ENCODE data around the gene ETV3L. TPM values are rescaled to one million over a fixed set of nuclear protein-coding genes. Genes with fewer than 3 reads are reported as not detected.

ETV3L gene
- total and polyA plus RNA-seq, 3 donors from 2014 or later = 0.16 TPM; not detected in 2

DNA sequence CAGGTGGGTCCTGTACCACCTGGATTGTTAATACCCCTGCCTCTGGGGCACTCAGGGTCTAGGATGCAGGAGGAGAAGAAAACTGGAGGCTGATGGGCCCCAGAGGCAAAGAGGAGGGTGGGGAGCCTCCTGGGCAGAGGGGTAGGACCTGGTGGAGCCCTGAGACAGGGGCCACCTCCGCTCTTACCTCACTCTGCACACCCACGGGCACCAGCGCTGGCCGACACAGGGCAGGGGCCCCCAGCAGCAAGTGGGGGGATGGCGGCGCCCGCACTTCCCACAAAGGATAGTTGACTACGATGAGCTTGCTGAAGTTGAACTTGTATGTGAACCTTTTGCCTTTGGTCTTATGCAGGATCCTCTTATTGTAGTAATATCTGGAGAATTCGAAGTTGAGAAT is 1.1 kb downstream of the ETV3L start:
- TF ChIP-seq POLR2A (IDR thresholded peaks at IDR 0.05) = no peak
- no peak for DNase-seq
- no peak overlapping the region for H3K27ac ChIP-seq
- H3K27me3 ChIP-seq = no peaks in the 10 kb centered on the region
- intact Hi-C loops (cut with DNase I; ENCODE audit: low total_unique reads) = no loop called here
- H3K36me3 ChIP-seq (ENCODE audit: low read depth, missing control alignments) = no peaks in the 10 kb centered on the region
- H3K4me3 ChIP-seq = no peak overlapping the region
- H3K9me3 ChIP-seq = no peaks in the 10 kb centered on the region
- H3K4me1 ChIP-seq = no peaks in the 10 kb centered on the region
- 95 to 100% methylated on average over 1 to 9 of the region's 9 CpGs for WGBS, 2 donors

GRCh38 chr1:157097692-157098091 is 1.9 kb downstream of the ETV3L start:
- DNase-seq = no peak
- no peaks in the 10 kb centered on the region for H3K36me3 ChIP-seq (ENCODE audit: low read depth, missing control alignments)

DNA sequence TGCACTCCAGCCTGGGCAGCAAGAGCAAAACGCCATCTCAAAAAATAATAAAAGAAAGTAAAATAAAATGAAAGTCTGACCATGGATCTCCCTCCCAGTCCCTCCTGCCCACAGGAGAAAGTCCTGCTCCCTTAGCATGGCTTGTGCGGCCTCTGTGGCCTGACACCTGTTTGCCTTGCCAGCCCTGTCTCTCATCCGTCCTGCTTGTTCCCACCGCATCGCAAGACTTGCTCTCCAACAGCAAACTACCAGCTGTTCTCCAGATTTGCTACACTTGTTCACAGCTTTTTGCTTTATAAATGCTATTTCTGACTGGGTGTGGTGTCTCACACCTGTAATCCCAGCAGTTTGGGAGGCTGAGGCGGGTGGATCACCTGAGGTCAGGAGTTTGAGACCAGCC is 2.7 kb downstream of the ETV3L start:
- no peak for DNase-seq
- Histone ChIP-seq H3K9me3 (no peaks in the 10 kb centered on the region), H3K36me3 (ENCODE audit: low read depth, missing control alignments) (no peaks in the 10 kb centered on the region), H3K27ac (no peak overlapping the region), H3K27me3 (no peaks in the 10 kb centered on the region), H3K4me3 (no peak overlapping the region), H3K4me1 (no peaks in the 10 kb centered on the region)
- WGBS, 2 donors = 80 to 81% methylated on average over 6 of the region's 6 CpGs
- intact Hi-C loops (cut with DNase I; ENCODE audit: low total_unique reads) = no loop called here
- TF ChIP-seq POLR2A (IDR thresholded peaks at IDR 0.05) (no peak), CTCF (IDR thresholded peaks at IDR 0.05) (no peak)

More at GRCh38 chr1:157097692-157098091, 1.9 kb downstream of the ETV3L start:
- TF ChIP-seq CTCF (IDR thresholded peaks at IDR 0.05) (no peak), POLR2A (IDR thresholded peaks at IDR 0.05) (no peak)
- intact Hi-C loops (cut with DNase I; ENCODE audit: low total_unique reads) = no loop called here
- Histone ChIP-seq H3K4me1 (no peaks in the 10 kb centered on the region), H3K9me3 (no peaks in the 10 kb centered on the region), H3K27ac (no peak overlapping the region), H3K4me3 (no peak overlapping the region), H3K27me3 (no peaks in the 10 kb centered on the region)
- 76 to 77% methylated on average over 4 to 6 of the region's 6 CpGs for WGBS, 2 donors

- no peaks in the 10 kb centered on the region for H3K9me3 ChIP-seq
- no peak for TF ChIP-seq POLR2A (IDR thresholded peaks at IDR 0.05)
- no peak for TF ChIP-seq CTCF (IDR thresholded peaks at IDR 0.05)
- 97 to 100% methylated on average over 1 to 2 of the region's 2 CpGs for WGBS, 2 donors
- no peak overlapping the region for H3K4me3 ChIP-seq
- no peak overlapping the region for H3K27ac ChIP-seq
- DNase-seq = no peak
- no peaks in the 10 kb centered on the region for H3K36me3 ChIP-seq (ENCODE audit: low read depth, missing control alignments)
- no peaks in the 10 kb centered on the region for H3K4me1 ChIP-seq
- no peaks in the 10 kb centered on the region for H3K27me3 ChIP-seq
- intact Hi-C loops (cut with DNase I; ENCODE audit: low total_unique reads) = no loop called here
These were observed 4.1 kb downstream of the ETV3L start for GRCh38 chr1:157095551-157095950.

GRCh38 chr1:157095091-157095490 is 4.5 kb downstream of the ETV3L start:
- WGBS, 2 donors = 66 to 69% methylated on average over 4 of the region's 4 CpGs
- H3K27ac ChIP-seq = no peak overlapping the region
- no peak overlapping the region for H3K4me3 ChIP-seq
- H3K9me3 ChIP-seq = no peaks in the 10 kb centered on the region
- DNase-seq = no peak
- H3K27me3 ChIP-seq = no peaks in the 10 kb centered on the region
- no peaks in the 10 kb centered on the region for H3K4me1 ChIP-seq
- TF ChIP-seq POLR2A (IDR thresholded peaks at IDR 0.05) (no peak), CTCF (IDR thresholded peaks at IDR 0.05) (no peak)
- H3K36me3 ChIP-seq (ENCODE audit: low read depth, missing control alignments) = no peaks in the 10 kb centered on the region
- intact Hi-C loops (cut with DNase I; ENCODE audit: low total_unique reads) = no loop called here

Measured in testis (tissue), 3 donors.